LNCaP clone FGC (cell line): ENCODE measurements around the gene KIF25.

ENCODE experiments used
- DNase-seq: peaks from one replicate; pipeline ENCODE4 v3.0.0-alpha.2; 2011; ENCODE audit warnings: low read depth
- H3K4me3 ChIP-seq: 2 replicates; pipeline ENCODE4 v1.5.1; 2011; ENCODE audit warnings: mild to moderate bottlenecking, low read depth, low read length, control low read depth
- TF ChIP-seq, protein P1 (sequence below): IDR thresholded peaks from 2 replicates; pipeline ENCODE4 v1.5.1; 2012; ENCODE audit warnings: mild to moderate bottlenecking; ENCODE audit not compliant: control insufficient read depth, insufficient read depth; ENCODE audit errors: extremely low read depth

KIF25 gene

DNA sequence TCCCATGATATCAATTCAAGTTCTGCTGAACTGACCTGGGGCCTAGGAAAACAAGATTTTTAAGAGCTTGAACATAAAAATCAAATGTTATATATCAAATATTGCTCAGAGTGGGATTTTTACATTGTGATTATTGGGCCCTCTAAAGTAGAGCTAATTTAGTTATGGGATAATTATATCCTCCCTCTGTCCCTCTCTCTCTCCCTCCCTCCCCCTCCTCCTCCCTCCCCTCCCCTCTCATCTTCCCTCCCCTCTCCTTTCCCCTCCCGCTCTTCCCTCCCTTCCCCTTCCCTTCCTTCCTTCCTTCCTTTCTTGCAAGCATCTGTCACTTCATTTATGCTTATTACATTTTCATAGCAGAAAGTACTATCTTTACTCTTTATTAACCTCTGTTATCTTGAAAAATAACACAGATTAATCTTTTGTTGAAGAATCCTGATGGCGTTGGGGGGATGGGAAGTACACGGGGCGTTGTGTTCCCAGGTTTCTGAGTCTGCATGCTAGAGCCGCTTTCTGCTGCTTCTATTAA is 32.8 kb downstream of the KIF25 start:
- no peak overlapping the region for H3K4me3 ChIP-seq
- TF ChIP-seq, protein P1, sequence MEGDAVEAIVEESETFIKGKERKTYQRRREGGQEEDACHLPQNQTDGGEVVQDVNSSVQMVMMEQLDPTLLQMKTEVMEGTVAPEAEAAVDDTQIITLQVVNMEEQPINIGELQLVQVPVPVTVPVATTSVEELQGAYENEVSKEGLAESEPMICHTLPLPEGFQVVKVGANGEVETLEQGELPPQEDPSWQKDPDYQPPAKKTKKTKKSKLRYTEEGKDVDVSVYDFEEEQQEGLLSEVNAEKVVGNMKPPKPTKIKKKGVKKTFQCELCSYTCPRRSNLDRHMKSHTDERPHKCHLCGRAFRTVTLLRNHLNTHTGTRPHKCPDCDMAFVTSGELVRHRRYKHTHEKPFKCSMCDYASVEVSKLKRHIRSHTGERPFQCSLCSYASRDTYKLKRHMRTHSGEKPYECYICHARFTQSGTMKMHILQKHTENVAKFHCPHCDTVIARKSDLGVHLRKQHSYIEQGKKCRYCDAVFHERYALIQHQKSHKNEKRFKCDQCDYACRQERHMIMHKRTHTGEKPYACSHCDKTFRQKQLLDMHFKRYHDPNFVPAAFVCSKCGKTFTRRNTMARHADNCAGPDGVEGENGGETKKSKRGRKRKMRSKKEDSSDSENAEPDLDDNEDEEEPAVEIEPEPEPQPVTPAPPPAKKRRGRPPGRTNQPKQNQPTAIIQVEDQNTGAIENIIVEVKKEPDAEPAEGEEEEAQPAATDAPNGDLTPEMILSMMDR: no peak
- DNase-seq: no peak

- no peak overlapping the region for H3K4me3 ChIP-seq
- TF ChIP-seq, protein P1: no peak
Observed at GRCh38 chr6:168030908-168031307, 33.4 kb downstream of the KIF25 start.

GRCh38 chr6:168031411-168031971 is 34.0 kb downstream of the KIF25 start:
- TF ChIP-seq, protein P1: no peak
- H3K4me3 ChIP-seq: no peak overlapping the region
- no peak for DNase-seq

More at GRCh38 chr6:168030908-168031307, 33.4 kb downstream of the KIF25 start:
- no peak for DNase-seq

DNA sequence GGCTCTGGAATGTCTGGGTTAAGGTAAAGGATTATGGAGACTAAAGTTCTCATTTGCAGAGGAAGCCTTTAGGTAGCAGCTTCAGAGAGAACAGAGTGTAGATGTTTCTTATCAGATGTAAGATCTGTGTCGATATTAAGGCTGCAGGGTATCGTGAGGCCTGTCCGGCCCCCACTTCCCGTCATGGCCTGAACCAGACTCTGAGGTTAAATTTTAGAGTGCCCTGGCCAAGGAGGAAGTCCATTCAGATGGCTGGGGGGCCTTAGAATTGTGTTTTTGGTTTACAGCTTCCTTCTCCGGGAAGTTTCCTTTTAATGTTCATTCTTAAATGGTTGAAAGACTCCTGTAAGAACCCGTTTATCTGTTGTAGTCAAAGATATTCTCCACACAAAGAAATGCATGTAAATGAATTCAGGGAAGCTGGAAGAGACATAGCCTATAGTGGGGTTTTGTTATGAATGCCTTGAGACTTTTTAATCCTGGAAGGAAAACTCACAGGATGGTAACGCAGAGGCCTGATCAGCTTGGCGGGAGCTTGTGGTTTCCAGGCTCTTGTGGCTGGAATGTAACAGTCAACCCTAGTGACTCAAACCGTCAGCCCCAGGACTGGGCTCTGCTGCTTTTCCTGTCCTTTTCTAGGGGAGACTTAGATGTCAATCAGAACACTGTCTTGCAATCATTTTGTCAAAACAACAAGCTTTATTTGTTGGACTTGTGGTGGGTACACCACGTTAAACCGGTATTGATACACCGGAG is 34.7 kb downstream of the KIF25 start:
- TF ChIP-seq, protein P1: no peak
- no peak overlapping the region for H3K4me3 ChIP-seq
- DNase-seq: no peak

GRCh38 chr6:168033791-168034190 is 36.3 kb downstream of the KIF25 start:
- H3K4me3 ChIP-seq: no peak overlapping the region
- TF ChIP-seq, protein P1: no peak
- no peak for DNase-seq

DNA sequence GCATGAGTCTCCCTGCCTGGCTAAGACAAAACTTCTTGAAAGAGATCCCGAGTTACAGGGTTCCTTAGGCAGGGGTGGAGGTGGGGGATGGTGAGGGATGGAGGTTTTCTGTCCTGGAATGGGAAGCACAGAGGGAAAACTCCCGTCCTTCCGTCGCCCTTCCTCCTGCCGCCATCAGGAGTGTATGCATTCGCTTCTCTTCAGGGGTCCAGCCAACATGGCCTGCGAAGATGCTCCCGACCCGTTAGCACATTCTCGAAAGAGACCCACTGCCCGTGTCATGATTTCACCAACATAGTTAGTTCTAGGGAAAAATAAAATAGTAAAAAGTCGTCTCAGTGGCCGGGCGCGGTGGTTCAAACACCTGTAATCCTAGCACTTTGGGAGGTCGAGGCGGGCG is 37.1 kb downstream of the KIF25 start:
- H3K4me3 ChIP-seq: no peak overlapping the region
- DNase-seq: no peak
- TF ChIP-seq, protein P1: no peak
